GM19023 (cell line): Measurements from ENCODE around the gene SBNO1.
A peak's percentile ranks its signal among the peaks of the same experiment; 100 is the strongest.
"Not testable (repeated sequence)": the region's sequence is repeated elsewhere in the genome, so short reads cannot be mapped to it uniquely, and the experiment has no call there.

Experiments
- ATAC-seq: cut with Tn5 transposase; IDR thresholded peaks from one replicate; pipeline ENCODE4 v1.9.1; 2021; ENCODE audit warnings: mild to moderate bottlenecking, moderate library complexity; ENCODE audit not compliant: unreplicated experiment

The SBNO1 gene

DNA sequence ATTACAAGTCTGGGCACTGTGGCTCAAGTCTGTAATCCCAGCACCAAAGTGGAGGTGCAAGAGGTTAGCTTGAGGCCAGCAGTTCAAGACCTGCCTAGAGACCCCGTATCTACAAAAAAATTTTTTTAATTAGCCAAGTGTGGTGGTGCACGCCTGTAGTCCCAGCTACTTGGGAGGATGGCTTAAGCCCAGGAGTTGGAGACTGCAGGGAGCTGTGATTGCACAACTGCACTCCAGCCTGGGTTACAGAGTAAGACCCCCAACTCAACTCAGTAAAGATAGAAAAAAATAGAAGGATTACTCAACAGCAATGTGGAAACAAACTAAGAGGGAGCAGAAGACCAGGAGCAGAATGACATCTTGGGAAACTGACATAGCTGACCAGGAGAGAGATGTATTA lies 13.3 kb downstream of the SBNO1 start:
- no peak for ATAC-seq

DNA sequence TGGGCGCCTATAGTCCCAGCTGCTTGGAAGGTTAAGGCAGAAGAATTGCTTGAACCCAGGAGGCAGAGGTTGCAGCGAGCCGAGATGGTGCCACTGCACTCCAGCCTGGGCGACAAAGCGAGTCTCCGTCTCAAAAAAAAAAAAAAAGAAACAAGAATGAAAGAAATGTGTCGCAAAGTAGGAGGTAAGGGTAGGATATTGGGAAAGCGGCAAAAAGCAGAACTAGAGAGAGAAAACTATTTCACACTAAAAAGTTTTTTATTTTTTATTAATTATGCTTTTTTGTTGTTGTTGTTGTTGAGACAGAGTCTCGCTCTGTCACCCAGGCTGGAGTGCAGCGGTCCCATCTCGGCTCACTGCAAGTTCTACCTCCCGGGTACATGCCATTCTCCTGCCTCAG lies 17.7 kb downstream of the SBNO1 start:
- no peak for ATAC-seq

DNA sequence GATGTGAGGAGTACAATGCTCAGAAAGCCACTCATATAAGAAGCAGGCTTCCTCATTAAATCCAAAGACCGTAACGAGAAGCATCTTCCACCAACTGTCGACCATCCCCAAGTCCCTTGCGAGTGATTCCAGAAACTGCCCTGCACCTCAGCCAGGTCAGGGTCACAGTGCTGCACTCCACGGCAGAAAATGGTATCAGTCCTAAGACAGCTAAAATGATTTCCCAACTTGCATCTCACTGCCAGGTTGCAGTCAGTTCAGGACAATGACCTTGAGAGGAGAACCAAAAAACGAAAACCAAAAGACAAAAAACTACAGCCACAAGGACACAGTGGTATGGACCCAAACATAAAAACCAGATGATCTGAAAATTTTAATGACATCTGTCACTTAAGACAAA lies 20.6 kb downstream of the SBNO1 start:
- ATAC-seq, result no peak

DNA sequence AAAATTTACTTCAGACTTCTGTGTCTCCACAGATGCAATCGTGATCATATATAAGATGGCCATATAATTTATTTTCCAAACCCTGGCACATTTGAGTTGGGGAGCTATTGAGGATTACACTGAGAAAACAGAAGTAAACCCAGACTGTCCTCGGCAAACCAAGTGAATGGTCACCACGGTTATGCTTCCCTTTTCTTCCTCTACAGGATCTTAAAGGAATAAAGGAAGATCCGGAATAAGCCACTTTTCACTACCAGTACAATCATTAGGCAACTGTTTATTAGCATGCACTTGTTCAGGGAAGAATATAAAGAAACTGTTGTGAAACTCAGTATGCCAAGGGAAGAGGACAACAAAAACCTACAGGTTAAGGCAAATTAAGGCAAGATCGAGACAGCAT lies 27.6 kb downstream of the SBNO1 start:
- no peak for ATAC-seq

DNA sequence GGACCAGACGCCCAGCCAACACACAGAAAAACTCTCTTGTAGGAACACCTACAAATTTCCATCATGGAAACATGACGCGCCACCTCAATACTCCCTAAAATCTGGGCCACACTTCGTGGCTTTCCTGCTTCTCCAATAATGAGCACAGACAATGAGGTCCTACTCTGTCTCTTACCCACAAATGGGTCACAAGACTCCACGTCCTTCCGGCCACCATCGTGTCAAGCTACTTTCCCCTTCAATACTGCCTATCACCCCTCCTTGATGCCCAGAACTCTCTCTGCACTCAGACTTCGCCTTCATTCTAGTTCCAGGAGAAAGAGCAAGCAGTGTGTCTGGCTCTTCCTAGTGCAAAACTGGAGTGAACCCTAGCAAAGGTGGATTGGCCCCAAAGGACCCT lies 28.1 kb downstream of the SBNO1 start:
- no peak for ATAC-seq

DNA sequence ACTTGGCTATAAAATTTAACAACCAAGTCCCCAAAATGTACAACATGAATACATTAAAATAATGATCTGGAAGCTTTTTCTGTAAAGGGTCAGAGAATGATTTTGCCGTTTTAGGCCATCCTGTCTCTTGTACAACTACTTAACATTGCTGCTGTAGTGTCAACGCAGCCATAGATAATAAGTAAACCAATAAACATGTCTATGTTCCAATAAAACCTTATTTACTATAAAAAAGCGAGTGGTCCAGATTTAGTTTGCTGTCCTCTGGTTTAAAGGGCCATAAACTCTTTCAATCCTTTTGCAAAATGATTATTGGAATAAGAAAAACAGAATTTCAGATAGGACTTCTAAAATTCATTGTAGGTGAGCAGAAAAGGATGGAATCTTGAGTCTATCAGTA lies 29.2 kb downstream of the SBNO1 start:
- ATAC-seq, result no peak

DNA sequence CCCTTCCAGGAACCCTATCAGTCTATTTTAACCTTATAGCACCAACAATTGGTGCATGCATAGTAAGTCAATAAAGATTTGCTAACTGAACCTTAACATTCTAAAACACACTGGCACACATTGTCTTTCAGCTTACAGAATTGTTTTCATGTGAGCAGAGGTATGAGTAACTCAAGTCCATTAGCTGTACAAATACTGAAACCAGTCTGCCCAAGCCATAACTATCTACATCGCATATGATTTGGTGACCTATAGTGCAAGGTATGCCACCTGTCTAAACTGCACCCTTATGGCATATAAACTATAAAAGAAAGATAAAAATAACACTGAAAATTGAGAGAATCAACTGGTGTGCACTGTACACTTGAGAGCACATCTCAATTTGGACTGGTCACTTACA lies 34.8 kb downstream of the SBNO1 start:
- ATAC-seq, result no peak

DNA sequence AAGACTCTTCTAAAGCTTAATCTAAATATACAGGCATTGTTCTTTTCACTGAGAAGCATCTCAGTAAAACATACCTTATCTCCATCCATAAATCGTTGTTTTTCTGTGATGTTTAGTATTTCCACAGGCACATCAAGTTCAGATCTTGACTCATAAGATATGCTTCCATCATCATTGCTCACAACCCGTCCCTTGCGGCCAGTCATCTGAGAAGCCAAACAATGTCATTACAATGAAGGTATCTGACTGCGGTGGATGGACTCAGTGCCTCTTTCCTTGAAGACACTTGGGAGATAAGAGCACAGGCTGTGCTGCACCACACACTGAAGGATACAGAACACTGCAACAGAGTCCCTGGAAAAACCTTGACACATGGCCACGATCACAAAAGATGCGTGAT lies 44.8 kb downstream of the SBNO1 start:
- no peak for ATAC-seq

DNA sequence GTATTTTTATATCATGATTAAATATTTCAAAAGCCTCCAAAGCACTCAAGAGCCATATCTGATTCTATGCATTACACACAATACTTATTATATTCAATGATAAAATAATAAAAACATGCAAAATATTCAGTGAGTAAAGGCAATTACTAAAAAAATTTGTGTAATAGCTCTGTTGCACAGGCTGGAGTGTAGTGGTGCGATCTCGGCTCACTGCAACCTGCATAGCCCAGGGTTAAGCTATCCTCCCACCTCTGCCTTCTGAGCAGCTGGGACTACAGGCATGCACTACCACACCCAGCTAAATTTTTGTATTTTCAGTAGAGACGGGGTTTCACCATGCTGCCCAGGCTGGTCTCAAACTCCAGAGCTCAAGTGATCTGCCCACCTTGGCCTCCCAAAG lies 45.4 kb downstream of the SBNO1 start:
- no peak for ATAC-seq

DNA sequence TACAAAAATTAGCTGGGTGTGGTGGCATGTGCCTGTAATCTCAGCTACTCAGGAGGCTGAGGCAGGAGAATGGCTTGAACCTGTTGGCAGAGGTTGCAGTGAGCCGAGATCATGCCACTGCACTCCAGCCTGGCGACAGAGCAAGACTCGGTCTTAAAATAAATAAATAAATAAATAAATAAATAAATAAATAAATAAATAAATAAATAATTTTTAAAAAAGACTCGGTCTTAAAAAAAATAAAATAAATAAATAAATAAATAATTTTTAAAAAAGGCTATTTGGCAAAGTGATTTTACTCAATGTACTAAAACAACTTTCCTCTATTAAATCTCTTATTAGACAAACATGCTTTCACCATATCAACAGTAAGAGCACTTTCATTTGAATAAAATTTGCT lies 51.6 kb downstream of the SBNO1 start:
- ATAC-seq, result not testable (repeated sequence)

DNA sequence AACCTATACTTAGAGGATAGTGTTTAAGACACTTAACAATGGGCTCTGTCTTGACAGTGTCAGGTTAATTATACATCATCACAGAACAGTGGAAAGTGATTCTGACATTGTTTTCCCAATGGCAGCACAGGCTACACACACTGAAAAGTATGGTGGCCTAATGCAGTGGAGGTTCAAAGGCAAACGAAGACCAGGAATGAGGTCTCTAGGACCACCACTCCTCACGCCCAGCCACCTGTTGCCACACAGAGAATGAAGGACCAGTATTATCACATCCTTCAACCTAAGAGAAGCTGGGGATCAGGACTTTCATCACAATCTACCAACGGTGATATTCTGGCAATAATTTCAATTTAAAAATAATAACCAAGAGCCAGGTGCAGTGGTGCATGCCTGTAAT lies 58.4 kb downstream of the SBNO1 start:
- no peak for ATAC-seq

DNA sequence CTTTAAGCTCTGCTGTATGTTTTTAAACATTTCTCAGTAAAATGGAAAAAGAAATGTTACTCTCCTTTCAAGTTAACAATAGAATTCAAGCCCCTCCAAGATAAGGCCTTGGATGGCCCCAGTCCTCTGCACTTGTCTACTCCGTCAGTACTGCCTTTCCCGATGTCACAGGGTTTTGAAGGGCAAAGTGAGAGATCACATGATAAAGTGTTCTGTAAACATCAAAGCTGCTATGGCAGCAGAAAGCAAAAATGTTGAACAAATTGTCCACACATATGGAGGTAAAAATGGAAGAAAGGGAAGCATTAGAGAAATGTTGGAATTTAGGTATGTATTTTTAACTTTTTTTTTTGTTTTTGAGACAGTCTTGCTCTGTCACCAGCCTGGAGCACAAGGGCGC lies 59.5 kb downstream of the SBNO1 start:
- ATAC-seq, result no peak

DNA sequence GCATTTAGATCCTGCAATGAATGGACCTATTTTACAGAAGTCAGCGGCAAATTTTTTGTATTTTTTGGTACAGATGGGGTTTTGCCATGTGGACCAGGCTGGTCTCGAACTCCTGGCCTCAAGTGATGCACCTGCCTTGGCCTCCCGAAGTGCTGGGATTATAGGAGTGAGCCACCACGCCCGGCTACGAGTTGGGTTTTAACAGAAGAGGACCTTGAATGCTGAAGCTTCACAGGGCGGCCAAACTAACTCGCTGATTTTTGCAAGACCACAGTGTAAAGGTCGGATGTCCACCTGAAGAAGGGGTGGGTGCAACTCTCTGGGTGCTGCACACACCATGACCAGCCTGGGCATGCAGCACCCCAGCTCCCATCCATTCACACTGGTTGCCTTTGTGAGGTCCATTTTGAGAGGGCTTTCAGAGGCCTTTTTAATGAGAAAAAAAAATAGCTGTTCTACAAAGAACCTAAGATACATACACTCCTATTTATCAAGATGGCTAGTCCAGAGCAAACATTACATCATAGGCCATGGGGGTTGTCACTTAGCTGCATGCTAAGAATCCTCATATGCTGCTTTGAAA lies 71.4 kb downstream of the SBNO1 start:
- ATAC-seq, result no peak

DNA sequence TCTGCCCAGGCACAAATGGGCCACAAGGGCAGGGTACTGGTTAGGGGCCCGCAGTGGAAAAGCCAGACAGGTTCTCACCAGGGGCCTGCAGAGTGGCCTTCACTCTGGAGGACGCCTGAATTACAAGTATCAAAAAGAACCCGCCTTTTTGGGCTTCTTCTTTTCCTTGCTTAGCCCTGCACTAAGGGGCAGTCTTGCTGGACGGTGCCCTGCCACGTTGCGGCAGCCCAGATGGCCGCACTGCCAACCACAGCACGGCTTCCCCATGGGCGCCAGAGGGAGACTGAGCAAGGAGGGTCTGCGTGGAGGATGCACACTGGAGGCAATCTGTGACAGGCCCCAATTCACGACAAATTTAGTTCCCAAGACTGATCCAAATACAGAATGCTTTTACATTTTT lies 74.7 kb downstream of the SBNO1 start:
- no peak for ATAC-seq

DNA sequence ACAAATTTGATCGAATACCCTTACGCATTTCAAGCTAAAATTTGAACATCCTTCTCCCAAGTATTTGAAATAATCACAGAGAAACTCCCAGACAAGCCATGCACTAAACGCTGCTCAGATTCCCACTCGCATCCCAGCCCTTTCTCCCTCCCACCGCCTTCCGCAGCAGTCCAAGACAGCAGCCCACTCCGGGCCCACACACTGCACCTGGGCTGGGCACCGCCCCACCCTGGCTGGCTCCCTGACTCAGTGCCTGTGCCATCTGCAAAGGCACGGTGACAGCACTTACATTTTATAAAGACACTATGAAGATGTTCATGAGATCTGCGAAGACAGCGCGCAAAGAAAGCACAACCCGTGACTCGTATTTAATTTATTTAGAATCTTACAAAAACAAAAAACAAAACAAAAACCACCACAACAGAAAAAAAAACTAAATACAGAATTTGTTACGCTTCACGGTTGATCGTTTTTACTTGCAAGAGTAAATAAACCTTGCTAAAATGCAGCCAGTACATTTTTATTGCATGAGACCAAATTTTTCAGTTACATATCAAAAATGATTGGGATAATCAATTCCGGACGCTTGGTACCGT lies 75.8 kb downstream of the SBNO1 start:
- no peak for ATAC-seq

DNA sequence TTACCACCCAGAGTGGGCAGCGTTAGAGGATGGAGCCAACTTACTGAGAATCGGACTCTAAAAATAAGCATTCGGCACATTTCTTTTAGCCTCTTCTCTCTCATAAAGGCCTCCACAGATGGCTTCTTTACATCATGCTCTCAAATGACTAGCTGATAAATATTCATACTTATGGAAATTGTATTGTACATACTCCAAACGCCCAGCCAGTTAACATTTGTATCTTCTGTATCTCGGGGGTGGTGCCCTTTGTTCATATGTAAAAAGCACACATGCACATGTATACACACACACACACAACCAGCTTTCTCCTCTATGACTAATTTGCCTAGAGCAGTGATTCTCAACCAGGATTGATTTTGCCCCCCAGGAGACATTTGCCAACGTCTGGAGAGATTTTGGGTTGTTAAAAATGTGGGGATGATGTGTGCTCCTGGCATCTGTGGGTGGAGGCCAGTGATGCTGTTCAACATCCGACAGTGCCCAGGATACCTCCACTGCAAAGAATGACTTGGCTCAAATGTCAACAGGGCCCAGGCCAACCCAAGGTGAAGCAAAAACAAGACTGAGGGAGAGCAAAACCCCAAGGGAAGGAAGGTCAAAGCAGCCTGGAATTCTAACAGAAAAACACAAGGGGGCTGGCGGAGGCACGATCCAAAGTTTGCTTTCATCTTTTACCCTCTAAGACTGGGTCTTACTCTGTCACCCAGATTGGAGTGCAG lies 77.8 kb downstream of the SBNO1 start:
- no peak for ATAC-seq

DNA sequence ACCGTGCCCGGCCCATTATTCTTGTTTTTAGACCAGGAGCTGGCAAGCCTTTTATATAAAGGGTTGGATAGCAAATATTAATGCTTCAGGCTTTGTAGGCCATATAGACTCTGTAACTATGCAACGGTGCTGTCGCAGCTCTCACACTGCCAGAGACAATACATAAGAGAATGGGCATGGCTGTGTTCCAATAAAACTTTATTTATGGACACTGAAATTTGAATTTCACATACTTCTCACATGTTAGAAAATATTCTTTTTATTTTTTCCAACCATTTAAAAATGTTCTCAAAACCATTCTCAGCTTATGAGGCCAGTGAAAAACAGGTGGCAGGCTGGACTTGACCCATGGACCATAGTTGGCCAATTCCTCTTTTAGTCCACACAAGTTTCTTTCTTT lies 80.0 kb downstream of the SBNO1 start:
- ATAC-seq, result no peak

DNA sequence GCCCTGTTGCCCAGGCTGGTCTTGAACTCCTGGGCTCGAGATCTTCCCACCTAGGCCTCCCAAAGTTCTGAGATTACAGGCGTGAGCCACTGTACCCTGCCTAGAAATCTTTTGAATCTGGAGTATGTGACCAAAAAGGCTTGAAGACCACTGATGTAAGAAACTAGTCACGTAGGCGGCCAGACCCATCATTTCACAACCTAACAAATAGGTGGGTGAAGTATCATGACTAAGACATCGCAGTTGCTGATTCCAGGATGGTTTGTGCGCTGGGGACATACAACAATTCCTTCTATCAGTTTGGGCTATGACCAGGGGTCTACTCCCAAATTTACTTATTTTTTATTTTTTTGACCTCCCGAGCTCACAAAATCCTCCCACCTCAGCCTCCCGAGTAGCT lies 81.2 kb downstream of the SBNO1 start:
- no peak for ATAC-seq

DNA sequence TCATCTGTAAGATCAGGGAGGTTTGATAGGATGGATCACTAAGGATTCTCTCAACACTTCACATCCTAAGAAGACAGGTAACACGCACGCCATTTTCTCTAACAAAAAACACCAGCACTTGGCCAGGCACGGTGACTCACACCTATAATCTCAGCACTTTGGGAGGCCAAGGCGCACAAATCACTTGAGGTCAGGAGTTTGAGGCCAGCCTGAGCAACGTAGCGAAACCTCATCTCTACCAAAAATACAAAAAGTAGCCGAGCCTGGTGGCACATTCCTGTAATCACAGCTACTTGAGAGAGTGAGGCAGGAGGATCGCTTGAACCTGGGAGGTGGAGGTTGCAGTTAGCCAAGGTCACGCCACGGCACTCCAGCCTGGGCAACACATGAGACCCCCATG lies 82.5 kb downstream of the SBNO1 start:
- ATAC-seq, result no peak

DNA sequence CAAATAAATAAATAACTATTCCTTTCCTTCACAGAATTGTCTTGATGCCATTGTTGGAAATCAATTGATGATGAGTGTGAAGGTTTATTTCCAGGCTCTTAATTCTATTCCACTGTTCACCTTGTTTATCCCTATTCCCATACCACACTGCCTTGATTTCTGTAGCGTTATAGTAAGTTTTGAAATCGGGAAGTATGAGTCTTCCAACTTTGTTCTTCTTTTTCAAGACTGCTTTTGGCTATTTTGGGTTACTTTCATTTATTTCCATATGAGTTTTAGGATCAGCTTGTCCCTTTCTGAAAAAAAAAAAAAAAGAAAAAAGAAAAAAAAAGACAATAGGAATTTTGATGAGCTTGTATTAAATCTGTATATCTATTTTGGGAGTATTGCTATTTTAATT lies 83.7 kb downstream of the SBNO1 start:
- no peak for ATAC-seq

DNA sequence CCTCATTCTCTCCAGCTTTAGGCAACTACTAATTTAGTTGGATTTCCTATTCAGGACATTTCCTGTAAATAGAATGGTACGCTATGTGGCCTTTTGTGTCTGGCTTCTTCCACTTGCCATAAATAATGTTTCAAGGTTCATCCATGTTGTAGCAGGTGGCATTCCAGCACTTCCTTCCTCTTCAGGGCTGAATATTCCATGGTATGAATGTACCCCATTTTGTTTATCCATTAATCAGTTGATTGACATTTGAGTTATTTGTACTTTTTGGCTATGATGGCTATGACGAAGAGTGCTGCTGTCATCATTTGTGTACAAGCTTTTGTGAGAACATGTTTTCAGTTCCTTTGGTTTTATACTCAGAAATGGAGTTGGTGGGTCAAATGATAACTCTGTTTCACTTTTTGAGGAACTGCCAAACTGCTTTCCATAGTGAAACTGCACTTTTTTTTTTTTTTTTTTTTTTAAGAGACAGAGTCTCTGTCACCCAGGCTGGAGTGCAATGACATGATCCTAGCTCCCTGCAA lies 86.5 kb downstream of the SBNO1 start:
- peak; percentile 45 for ATAC-seq

DNA sequence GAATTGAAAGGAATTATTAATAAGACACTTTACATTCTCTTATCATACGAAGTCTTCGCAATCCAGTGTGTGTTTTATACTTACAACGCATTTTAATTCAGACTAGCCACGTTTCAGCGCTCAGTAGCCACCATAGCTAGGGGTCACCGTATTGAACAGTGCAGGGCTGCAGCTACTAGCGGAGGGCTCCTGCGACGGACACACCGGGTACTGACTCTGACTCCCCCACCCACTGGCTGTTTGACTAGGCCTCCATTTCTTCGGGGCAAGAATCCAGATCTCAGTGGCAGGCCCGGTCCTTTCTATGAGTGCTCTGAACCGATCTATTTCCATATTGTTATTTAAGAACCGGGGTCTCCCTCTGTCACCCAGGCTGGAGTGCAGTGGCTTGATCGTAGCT lies 91.5 kb downstream of the SBNO1 start:
- no peak for ATAC-seq
